Measurements from ENCODE around the gene RAPGEF1. TPM values are rescaled to one million over a fixed set of nuclear protein-coding genes. Genes with fewer than 3 reads are reported as not detected.
"Not testable (repeated sequence)": the region's sequence is repeated elsewhere in the genome, so short reads cannot be mapped to it uniquely, and the experiment has no call there.

RAPGEF1 gene
- total RNA-seq, 3 donors from 2014 or later = 106 to 120 (median 111) TPM

- Mint-ChIP-seq H3K9me3 (no peaks in the 10 kb centered on the region), H3K4me1 (ENCODE audit: low read depth) (peaks cover 77% of the 10 kb centered on the region), H3K4me3 (no peak overlapping the region), H3K36me3 (ENCODE audit: insufficient read depth) (peaks cover 8% of the 10 kb centered on the region), H3K27me3 (ENCODE audit: low read depth) (no peaks in the 10 kb centered on the region)
- ATAC-seq (no peak), DNase-seq (no peak)
Measured at GRCh38 chr9:131688377-131688776, 51.5 kb downstream of the RAPGEF1 start.

- H3K4me1 Mint-ChIP-seq (ENCODE audit: low read depth) = peaks cover 68% of the 10 kb centered on the region
- H3K36me3 Mint-ChIP-seq (ENCODE audit: insufficient read depth) = peaks cover 8% of the 10 kb centered on the region
- H3K4me3 Mint-ChIP-seq = no peak overlapping the region
- no peak for DNase-seq
- no peaks in the 10 kb centered on the region for H3K9me3 Mint-ChIP-seq
- no peak for ATAC-seq
- H3K27me3 Mint-ChIP-seq (ENCODE audit: low read depth) = no peaks in the 10 kb centered on the region
Measured at GRCh38 chr9:131685753-131686706, 53.8 kb downstream of the RAPGEF1 start.

- not testable (repeated sequence) for H3K9me3 Mint-ChIP-seq; H3K36me3 Mint-ChIP-seq (ENCODE audit: insufficient read depth); H3K4me3 Mint-ChIP-seq; ATAC-seq; H3K27me3 Mint-ChIP-seq (ENCODE audit: low read depth); DNase-seq
- H3K4me1 Mint-ChIP-seq (ENCODE audit: low read depth) = peaks cover 74% of the 10 kb centered on the region
Measured at GRCh38 chr9:131683094-131683493, 56.8 kb downstream of the RAPGEF1 start.

- no peaks in the 10 kb centered on the region for H3K9me3 Mint-ChIP-seq
- H3K4me1 Mint-ChIP-seq (ENCODE audit: low read depth) = peaks cover 76% of the 10 kb centered on the region
- H3K4me3 Mint-ChIP-seq = no peak overlapping the region
- H3K36me3 Mint-ChIP-seq (ENCODE audit: insufficient read depth) = peaks cover 8% of the 10 kb centered on the region
- no peak for ATAC-seq
- no peaks in the 10 kb centered on the region for H3K27me3 Mint-ChIP-seq (ENCODE audit: low read depth)
- DNase-seq = no peak
Measured at GRCh38 chr9:131682261-131682660, 57.6 kb downstream of the RAPGEF1 start.

- H3K4me3 Mint-ChIP-seq; ATAC-seq; DNase-seq; H3K9me3 Mint-ChIP-seq; H3K27me3 Mint-ChIP-seq (ENCODE audit: low read depth); H3K36me3 Mint-ChIP-seq (ENCODE audit: insufficient read depth): not testable (repeated sequence)
- H3K4me1 Mint-ChIP-seq (ENCODE audit: low read depth) = peaks cover 80% of the 10 kb centered on the region
Measured at GRCh38 chr9:131681826-131682225, 58.0 kb downstream of the RAPGEF1 start.

GRCh38 chr9:131681108-131681507 is 58.8 kb downstream of the RAPGEF1 start:
- H3K27me3 Mint-ChIP-seq (ENCODE audit: low read depth); H3K36me3 Mint-ChIP-seq (ENCODE audit: insufficient read depth); H3K9me3 Mint-ChIP-seq; ATAC-seq; DNase-seq; H3K4me3 Mint-ChIP-seq: not testable (repeated sequence)
- H3K4me1 Mint-ChIP-seq (ENCODE audit: low read depth) = peaks cover 83% of the 10 kb centered on the region

- ATAC-seq = no peak
- H3K27me3 Mint-ChIP-seq (ENCODE audit: low read depth) = no peaks in the 10 kb centered on the region
Measured at GRCh38 chr9:131679261-131680020, 60.4 kb downstream of the RAPGEF1 start.

GRCh38 chr9:131678499-131679111 is 61.3 kb downstream of the RAPGEF1 start:
- peak; percentile 100 for ATAC-seq
- peaks cover 87% of the 10 kb centered on the region for H3K4me1 Mint-ChIP-seq (ENCODE audit: low read depth)
- H3K36me3 Mint-ChIP-seq (ENCODE audit: insufficient read depth) = peaks cover 4% of the 10 kb centered on the region
- peak; percentile 74 for DNase-seq
- no peaks in the 10 kb centered on the region for H3K9me3 Mint-ChIP-seq
- H3K27me3 Mint-ChIP-seq (ENCODE audit: low read depth) = no peaks in the 10 kb centered on the region
- peak overlapping the region; percentile 58 for H3K4me3 Mint-ChIP-seq

More at GRCh38 chr9:131679261-131680020, 60.4 kb downstream of the RAPGEF1 start:
- DNase-seq = no peak
- peaks cover 4% of the 10 kb centered on the region for H3K36me3 Mint-ChIP-seq (ENCODE audit: insufficient read depth)
- peaks cover 89% of the 10 kb centered on the region for H3K4me1 Mint-ChIP-seq (ENCODE audit: low read depth)
- no peaks in the 10 kb centered on the region for H3K9me3 Mint-ChIP-seq
- H3K4me3 Mint-ChIP-seq = no peak overlapping the region

- DNase-seq (no peak), ATAC-seq (no peak)
- Mint-ChIP-seq H3K4me3 (peak overlapping the region; percentile 71), H3K27me3 (ENCODE audit: low read depth) (no peaks in the 10 kb centered on the region), H3K4me1 (ENCODE audit: low read depth) (peaks cover 91% of the 10 kb centered on the region), H3K9me3 (no peaks in the 10 kb centered on the region), H3K36me3 (ENCODE audit: insufficient read depth) (peaks cover 4% of the 10 kb centered on the region)
Measured at GRCh38 chr9:131677444-131678180, 62.3 kb downstream of the RAPGEF1 start.

- H3K4me3 Mint-ChIP-seq = peak overlapping the region; percentile 71
- H3K36me3 Mint-ChIP-seq (ENCODE audit: insufficient read depth) = peaks cover 2% of the 10 kb centered on the region
Measured at GRCh38 chr9:131677049-131677443, 62.8 kb downstream of the RAPGEF1 start.

GRCh38 chr9:131676431-131676972 is 63.4 kb downstream of the RAPGEF1 start:
- H3K36me3 Mint-ChIP-seq (ENCODE audit: insufficient read depth) = peaks cover 2% of the 10 kb centered on the region
- peak; percentile 30 for DNase-seq
- H3K4me1 Mint-ChIP-seq (ENCODE audit: low read depth) = peaks cover 92% of the 10 kb centered on the region
- H3K4me3 Mint-ChIP-seq = peak overlapping the region; percentile 71
- no peaks in the 10 kb centered on the region for H3K27me3 Mint-ChIP-seq (ENCODE audit: low read depth)
- H3K9me3 Mint-ChIP-seq = no peaks in the 10 kb centered on the region
- ATAC-seq = no peak

More at GRCh38 chr9:131677049-131677443, 62.8 kb downstream of the RAPGEF1 start:
- Mint-ChIP-seq H3K4me1 (ENCODE audit: low read depth) (peaks cover 92% of the 10 kb centered on the region), H3K9me3 (no peaks in the 10 kb centered on the region), H3K27me3 (ENCODE audit: low read depth) (no peaks in the 10 kb centered on the region)
- no peak for ATAC-seq
- no peak for DNase-seq

- peaks cover 97% of the 10 kb centered on the region for H3K4me1 Mint-ChIP-seq (ENCODE audit: low read depth)
Measured at GRCh38 chr9:131675437-131676022, 64.3 kb downstream of the RAPGEF1 start.

More at GRCh38 chr9:131675437-131676022, 64.3 kb downstream of the RAPGEF1 start:
- no peak for DNase-seq
- Mint-ChIP-seq H3K9me3 (no peaks in the 10 kb centered on the region), H3K4me3 (peak overlapping the region; percentile 74), H3K36me3 (ENCODE audit: insufficient read depth) (peaks cover 2% of the 10 kb centered on the region), H3K27me3 (ENCODE audit: low read depth) (no peaks in the 10 kb centered on the region)
- ATAC-seq = no peak
